ENCODE results near the gene TCF7L2. TPM values are rescaled to one million over a fixed set of nuclear protein-coding genes. Genes with fewer than 3 reads are reported as not detected.

TCF7L2 gene
- total RNA-seq, 2 donors from 2014 or later = 9.1 to 25.7 TPM

DNA sequence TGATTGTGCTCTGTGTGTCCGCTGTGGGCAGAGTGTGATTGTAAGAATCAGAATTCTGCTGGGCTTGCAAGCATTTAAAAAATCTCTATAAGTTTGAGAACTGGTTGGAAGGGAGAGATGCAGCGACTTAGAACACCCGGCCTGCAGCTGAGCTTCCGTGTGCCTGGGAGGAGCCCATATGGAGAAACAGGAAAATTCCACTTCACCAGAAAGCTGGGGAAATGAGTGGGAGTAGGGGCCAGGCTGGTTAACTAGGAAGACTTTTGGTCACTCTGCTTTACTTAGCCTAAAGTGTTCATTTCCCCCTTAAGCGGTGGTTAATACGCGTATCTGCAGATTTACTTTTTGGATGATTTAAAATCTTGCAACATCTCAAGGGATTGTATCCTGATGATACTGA, 72.2 kb downstream of the TCF7L2 start:
- Histone ChIP-seq H3K27ac (no peak overlapping the region), H3K4me3 (no peak overlapping the region), H3K4me1 (peaks cover 53% of the 10 kb centered on the region), H3K36me3 (replicated peaks in 1 of 2; ENCODE audit: insufficient read depth in 1 of 2, low read depth in 2 of 2) (no peaks in the 10 kb centered on the region), H3K27me3 (no peaks in the 10 kb centered on the region), H3K9me3 (no peaks in the 10 kb centered on the region)
- intact Hi-C loops (cut with DNase I) = no loop called here
- ATAC-seq (no peak), DNase-seq (no peak)
- TF ChIP-seq POLR2A (IDR thresholded peaks at IDR 0.05) = no peak
- TF ChIP-seq, protein P1, sequence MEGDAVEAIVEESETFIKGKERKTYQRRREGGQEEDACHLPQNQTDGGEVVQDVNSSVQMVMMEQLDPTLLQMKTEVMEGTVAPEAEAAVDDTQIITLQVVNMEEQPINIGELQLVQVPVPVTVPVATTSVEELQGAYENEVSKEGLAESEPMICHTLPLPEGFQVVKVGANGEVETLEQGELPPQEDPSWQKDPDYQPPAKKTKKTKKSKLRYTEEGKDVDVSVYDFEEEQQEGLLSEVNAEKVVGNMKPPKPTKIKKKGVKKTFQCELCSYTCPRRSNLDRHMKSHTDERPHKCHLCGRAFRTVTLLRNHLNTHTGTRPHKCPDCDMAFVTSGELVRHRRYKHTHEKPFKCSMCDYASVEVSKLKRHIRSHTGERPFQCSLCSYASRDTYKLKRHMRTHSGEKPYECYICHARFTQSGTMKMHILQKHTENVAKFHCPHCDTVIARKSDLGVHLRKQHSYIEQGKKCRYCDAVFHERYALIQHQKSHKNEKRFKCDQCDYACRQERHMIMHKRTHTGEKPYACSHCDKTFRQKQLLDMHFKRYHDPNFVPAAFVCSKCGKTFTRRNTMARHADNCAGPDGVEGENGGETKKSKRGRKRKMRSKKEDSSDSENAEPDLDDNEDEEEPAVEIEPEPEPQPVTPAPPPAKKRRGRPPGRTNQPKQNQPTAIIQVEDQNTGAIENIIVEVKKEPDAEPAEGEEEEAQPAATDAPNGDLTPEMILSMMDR (IDR thresholded peaks at IDR 0.05) = no peak
- 85 to 92% methylated on average over 7 of the region's 7 CpGs for WGBS, 2 donors

DNA sequence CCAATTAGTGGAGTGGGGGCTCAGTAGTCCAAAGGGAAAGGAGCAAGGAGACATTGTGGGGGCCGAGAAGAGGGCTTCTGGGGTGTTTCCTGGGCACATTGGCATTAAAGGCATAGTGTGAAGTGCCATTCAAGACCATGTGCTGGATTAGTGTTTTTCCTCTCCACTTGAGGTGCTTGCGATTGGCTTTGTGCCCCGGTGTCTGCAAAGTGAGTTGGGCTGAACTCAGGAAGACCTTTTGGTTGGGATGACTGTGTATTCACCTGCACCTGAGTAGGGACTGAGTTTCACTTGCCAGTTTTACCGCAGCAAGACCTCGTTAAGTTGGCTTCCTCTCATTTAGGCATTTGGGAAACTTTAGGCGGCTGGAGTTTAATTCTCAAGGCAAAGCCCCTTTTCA, 73.0 kb downstream of the TCF7L2 start:
- H3K9me3 ChIP-seq = no peaks in the 10 kb centered on the region
- intact Hi-C loops (cut with DNase I) = no loop called here

DNA sequence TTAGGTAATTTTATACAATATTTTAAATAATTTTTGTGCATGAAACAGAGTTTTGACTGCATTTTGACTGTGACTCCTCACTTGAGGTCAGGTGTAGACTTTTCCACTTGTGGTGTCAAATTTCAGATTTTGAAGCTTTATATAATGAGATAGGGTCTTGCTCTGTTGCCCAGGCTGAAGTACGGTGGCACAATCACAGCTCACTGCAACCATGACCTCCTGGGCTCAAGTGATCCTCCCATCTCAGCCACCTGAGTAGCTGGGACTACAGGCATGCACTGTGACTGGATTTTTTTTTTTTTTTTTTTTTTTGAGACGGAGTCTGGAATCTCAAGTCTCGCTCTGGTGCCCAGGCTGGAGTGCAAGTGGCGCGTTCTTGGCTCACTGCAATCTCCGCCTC, 74.9 kb downstream of the TCF7L2 start:
- DNase-seq = no peak
- intact Hi-C loops (cut with DNase I) = no loop called here
- H3K27me3 ChIP-seq = no peaks in the 10 kb centered on the region
- ATAC-seq = no peak
- no peaks in the 10 kb centered on the region for H3K9me3 ChIP-seq
- no peaks in the 10 kb centered on the region for H3K36me3 ChIP-seq (replicated peaks in 1 of 2; ENCODE audit: insufficient read depth in 1 of 2, low read depth in 2 of 2)
- H3K27ac ChIP-seq = no peak overlapping the region
- peaks cover 44% of the 10 kb centered on the region for H3K4me1 ChIP-seq
- TF ChIP-seq, protein P1 (IDR thresholded peaks at IDR 0.05) = no peak
- TF ChIP-seq POLR2A (IDR thresholded peaks at IDR 0.05) = no peak
- no peak overlapping the region for H3K4me3 ChIP-seq
- 89 to 94% methylated on average over 6 of the region's 6 CpGs for WGBS, 2 donors

More for the DNA sequence above, 73.0 kb downstream of the TCF7L2 start:
- TF ChIP-seq POLR2A (IDR thresholded peaks at IDR 0.05) = no peak
- TF ChIP-seq, protein P1 (IDR thresholded peaks at IDR 0.05) = no peak
- DNase-seq = peak in 2 of 4 donors; percentile 30 to 55
- no peak overlapping the region for H3K27ac ChIP-seq
- no peak for ATAC-seq
- 79 to 81% methylated on average over 6 of the region's 6 CpGs for WGBS, 2 donors
- H3K4me3 ChIP-seq = no peak overlapping the region
- H3K36me3 ChIP-seq (replicated peaks in 1 of 2; ENCODE audit: insufficient read depth in 1 of 2, low read depth in 2 of 2) = no peaks in the 10 kb centered on the region
- H3K27me3 ChIP-seq = no peaks in the 10 kb centered on the region
- H3K4me1 ChIP-seq = peaks cover 53% of the 10 kb centered on the region

DNA sequence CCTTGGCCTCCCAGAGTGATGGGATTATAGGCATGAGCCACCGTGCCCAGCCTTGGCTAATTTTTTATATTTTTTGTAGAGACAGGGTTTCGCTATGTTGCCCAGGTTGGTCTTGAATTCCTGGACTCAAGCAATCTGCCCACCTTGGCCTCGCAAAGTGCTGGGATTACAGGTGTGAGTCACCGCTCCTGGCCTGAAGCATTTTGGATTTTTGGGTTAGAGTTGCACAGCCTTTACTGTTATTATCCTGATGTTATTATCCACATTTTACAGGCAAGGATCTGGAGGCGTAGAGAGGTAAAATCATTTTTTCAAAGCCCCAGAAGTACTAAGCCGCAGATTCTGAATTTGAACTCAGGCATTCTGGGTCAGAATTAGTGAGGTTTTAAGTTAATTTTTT, 75.4 kb downstream of the TCF7L2 start:
- 92 to 100% methylated on average over 6 of the region's 6 CpGs for WGBS, 2 donors
- Histone ChIP-seq H3K27ac (no peak overlapping the region), H3K36me3 (replicated peaks in 1 of 2; ENCODE audit: insufficient read depth in 1 of 2, low read depth in 2 of 2) (no peaks in the 10 kb centered on the region), H3K9me3 (no peaks in the 10 kb centered on the region), H3K4me1 (peaks cover 38% of the 10 kb centered on the region), H3K27me3 (no peaks in the 10 kb centered on the region), H3K4me3 (no peak overlapping the region)
- ATAC-seq (no peak), DNase-seq (no peak)
- intact Hi-C loops (cut with DNase I) = no loop called here
- TF ChIP-seq, protein P1 (IDR thresholded peaks at IDR 0.05) = no peak
- TF ChIP-seq POLR2A (IDR thresholded peaks at IDR 0.05) = no peak

DNA sequence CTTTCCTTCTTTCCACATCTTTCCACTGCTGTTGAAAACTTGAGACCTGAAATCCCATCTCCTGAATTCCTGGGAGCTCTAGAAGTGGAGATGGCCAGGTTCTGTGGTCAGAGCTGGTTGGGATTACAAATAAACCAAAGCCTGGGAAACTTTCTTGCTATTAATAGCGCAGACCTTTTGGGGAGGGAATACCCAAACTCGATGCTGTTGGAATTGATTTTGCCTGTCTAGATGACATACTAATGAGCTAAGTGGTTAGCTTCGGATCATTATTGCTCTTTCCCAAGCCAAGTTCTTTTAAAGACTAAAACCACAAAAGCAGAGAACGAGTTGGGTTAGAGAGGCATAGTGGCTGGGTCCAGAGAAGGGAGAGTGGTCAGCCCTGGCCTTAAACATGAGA, 76.6 kb downstream of the TCF7L2 start:
- H3K9me3 ChIP-seq = no peaks in the 10 kb centered on the region
- peaks cover 34% of the 10 kb centered on the region for H3K4me1 ChIP-seq
- WGBS, 2 donors = 53 to 58% methylated on average over 4 of the region's 4 CpGs
- no peaks in the 10 kb centered on the region for H3K27me3 ChIP-seq
- no peak for ATAC-seq
- no peak for TF ChIP-seq POLR2A (IDR thresholded peaks at IDR 0.05)
- TF ChIP-seq, protein P1 (IDR thresholded peaks at IDR 0.05) = no peak
- H3K27ac ChIP-seq = peak overlapping the region in 1 of 4 donors; percentile 1
- H3K36me3 ChIP-seq (replicated peaks in 1 of 2; ENCODE audit: insufficient read depth in 1 of 2, low read depth in 2 of 2) = no peaks in the 10 kb centered on the region
- intact Hi-C loops (cut with DNase I) = no loop called here
- no peak overlapping the region for H3K4me3 ChIP-seq
- DNase-seq = no peak

Data from body of pancreas (tissue), 4 donors.